AG08396 (cell line): ENCODE measurements around the gene PGM2.
A peak's percentile ranks its signal among the peaks of the same experiment; 100 is the strongest.

Experiments used
- DNase-seq: peaks from one replicate; pipeline ENCODE4 v3.0.0; 2012; ENCODE audit warnings: low spot score, mixed read lengths

The PGM2 gene

GRCh38 chr4:37902738-37903693 is 76.5 kb downstream of the PGM2 start:
- no peak for DNase-seq

DNA sequence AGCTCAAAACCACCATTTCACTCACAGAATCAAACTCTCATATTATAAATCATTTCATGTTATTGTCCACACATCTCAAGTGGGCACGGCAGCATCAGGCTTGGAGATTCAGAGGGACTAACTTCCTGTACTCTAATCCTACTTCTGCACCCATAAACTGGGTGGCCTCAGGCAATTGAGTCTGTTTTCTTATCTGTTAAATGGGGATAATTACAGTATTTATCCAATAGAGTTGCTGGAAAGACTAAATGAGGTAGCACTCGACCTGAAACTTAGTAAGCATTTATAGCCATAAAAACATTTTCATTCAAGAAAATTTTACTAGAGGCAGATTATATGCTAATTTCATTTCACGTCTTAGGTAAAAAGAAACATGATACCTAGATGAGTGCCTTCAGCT is 77.4 kb downstream of the PGM2 start:
- DNase-seq, result no peak

DNA sequence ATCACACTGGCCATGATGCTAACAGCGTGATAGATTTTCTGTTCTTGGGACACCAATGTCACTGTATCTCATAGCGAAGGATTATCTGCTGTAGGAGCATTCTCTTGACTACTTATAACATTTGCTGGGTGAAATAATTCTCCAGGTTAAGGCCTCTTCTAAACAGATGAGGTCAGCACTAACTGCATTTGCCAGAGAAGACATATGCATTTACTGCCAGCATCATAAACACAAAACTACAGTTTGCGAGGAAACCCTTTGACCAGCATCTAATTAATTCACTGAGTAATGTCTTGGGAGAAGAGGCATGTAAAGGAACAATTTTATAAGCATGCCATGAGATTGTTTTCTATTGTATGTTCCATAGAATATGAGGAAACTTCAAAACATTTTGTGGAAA is 78.3 kb downstream of the PGM2 start:
- DNase-seq, result no peak

GRCh38 chr4:37905533-37906169 is 79.2 kb downstream of the PGM2 start:
- no peak for DNase-seq

DNA sequence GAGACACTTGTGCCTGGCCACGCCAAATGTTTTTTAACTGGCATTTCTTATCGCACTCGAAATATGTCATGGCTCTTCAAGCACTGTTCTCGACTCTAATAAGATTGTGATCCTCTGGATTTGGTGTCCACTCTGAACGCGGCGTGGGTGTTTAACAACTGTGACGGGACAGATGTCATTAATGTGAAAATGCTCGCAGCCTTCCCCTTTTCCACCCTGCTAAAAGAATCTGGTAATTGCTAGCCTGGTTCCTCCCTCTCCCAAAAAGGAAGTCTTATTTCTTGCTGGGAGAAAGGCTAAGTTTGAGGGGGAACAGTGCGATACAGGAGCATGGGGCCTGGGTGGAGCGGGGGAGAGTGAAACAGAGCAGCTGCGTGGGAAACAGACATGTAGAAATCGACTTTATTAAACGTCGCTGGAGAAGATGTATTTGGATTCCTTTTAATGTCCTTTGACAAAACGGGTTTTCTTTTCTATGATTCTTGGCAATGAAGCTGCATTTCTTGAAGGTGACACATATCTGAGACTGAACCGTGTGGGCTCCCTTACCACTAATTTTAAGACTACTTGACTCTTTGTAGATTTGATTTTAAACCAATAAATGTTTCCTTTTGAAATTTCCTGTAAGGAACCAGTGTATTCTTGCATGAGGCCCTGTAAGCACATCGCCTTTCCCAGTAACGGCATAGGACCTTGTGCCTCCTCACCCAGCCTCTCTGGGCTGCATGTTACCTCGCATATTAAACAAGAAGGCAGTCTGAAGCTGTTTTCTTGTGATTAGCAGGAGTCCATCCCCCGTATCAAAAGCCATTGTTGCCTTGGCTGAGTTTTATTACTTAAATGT is 82.2 kb downstream of the PGM2 start:
- DNase-seq, result peak; percentile 45

DNA sequence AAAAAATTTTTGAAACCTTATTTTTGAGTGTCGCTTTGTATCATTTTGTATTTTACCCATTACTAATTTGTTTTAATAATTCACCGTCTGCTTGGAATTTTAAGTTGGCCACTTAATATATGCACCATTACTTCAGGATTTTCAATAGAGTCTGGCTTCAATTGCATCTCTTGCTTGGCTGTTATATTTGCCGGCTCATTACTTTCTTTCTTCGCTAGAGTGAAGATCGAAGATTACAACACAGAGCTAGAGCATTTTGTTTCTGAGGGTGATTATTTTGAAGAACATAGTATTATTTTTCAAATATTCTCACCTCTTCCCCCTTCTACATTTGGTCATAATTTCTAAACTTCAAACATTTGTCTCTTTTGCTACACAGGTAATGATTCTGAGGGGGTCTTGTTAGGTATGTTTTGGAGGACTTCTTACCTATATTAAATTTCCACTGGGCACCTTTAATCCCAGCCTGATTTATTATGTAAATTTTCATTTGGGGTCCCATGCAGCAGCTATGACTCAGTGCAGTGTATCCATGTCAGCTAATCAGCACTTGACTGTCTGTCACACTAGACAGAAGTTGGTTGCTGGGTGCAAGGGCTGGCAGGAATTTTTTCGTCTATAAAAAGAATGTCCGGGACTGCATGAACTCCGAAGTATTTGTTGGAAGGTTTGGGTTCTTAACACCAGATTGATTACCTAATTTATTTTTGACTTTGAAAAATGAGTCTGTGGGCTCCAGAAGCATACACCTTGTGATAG is 83.0 kb downstream of the PGM2 start:
- no peak for DNase-seq

DNA sequence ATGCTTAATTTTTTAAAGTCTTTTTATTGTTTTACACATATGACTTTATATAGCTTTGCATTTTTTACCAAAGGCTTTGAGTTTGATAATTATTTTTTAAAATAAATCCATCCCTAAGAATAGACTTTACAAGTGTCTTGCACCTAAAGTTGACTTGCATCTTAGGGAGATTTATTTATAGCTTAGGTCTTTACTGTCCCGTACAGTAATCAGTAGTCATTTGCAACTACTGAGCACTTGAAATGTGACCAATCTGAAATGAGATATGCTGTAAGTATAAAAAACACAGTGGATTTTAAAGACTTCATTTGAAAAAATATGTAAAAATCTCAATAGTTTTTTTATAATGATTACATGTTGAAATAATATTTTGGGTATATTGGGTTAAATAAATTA is 83.6 kb downstream of the PGM2 start:
- DNase-seq, result no peak
